ENCODE data around the gene PTDSS2. TPM values are rescaled to one million over a fixed set of nuclear protein-coding genes. Genes with fewer than 3 reads are reported as not detected.

Gene PTDSS2
- total and polyA plus RNA-seq, 9 of the 15 experiments (the other 6 are each of a cell fraction or from before 2014, with no cell fraction given), result 0.45 to 53.9 (median 17.2) TPM

DNA sequence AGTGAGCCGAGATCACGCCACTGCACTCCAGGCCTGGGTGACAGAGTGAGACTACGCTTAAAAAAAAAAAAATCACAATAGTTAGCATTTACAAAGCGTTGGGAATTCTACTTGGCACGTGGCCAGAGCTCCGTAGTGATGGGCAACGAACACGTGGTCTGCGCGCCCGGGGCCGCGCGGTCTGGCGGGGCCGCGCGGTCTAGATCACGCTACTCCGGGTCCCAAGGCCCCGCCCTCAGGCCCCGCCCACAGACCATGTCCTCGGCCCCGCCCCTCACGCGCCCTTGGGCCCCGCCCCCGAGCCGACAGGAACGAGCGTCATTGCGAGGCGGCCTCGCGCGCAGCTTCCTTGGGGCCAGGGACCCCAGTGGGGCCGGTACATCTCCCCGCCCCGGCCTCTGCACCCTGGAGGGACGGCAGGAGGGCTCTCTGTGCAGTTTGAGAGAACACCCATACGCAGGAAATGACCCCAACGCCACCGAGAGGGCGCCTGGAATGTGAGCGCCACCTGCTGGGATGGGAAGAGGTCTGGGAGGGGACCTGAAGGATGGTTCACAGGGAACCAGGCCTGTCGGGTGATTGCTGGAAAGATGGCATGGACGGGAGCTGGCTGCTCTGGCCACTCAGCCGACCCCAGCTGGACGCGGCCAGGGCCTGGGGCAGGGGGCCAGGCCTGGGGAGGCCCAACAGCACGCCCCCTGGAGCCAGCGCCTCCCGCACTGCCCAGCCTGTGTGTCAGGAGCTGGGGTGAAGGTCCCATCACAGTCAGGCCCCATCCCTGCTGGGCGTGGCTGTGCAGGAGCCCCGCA lies 2.0 kb upstream of the PTDSS2 start (continued):
- 0 out of 2 replicates have a peak, but pooled peaks have one; percentile 25 for TF ChIP-seq SMAD4 (CRISPR knock-in tag; conservative IDR thresholded peaks at IDR 0.05)
- no peak for TF ChIP-seq HOXB6 (CRISPR knock-in tag; IDR thresholded peaks at IDR 0.05; ENCODE audit: borderline replicate concordance)
- TF ChIP-seq SRSF1 (IDR thresholded peaks at IDR 0.05; ENCODE audit: low read depth, low read length), result no peak
- TF ChIP-seq POLR2AphosphoS5 (IDR thresholded peaks at IDR 0.05; ENCODE audit: control insufficient read depth, insufficient read depth, low read depth, low read length), result peak; percentile 41; the same call in 1 of the 2 replicates
- TF ChIP-seq ZEB2 (IDR thresholded peaks at IDR 0.05), result 0 out of 2 replicates have a peak, but pooled peaks have one; percentile 11
- TF ChIP-seq GABPA (tag; conservative IDR thresholded peaks at IDR 0.05; ENCODE audit: low read depth), result peak; percentile 72
- TF ChIP-seq ZNF197 (CRISPR knock-in tag; IDR thresholded peaks at IDR 0.05; ENCODE audit: low read depth), result peak; percentile 60; the same call in 1 of the 2 replicates
- no peak for TF ChIP-seq PRPF4 (IDR thresholded peaks at IDR 0.05; ENCODE audit: insufficient read depth, low read depth, low read length, poor library complexity, severe bottlenecking)
- peak; percentile 88 for TF ChIP-seq ZFX (CRISPR knock-in tag; IDR thresholded peaks at IDR 0.05)
- peak; percentile 84; the same call in 1 of the 2 replicates for TF ChIP-seq ZBTB7A (IDR thresholded peaks at IDR 0.05; ENCODE audit: borderline replicate concordance, control insufficient read depth, low read depth, low read length)
- TF ChIP-seq ZNF124 (CRISPR knock-in tag; IDR thresholded peaks at IDR 0.05), result no peak
- TF ChIP-seq TBL1XR1 (IDR thresholded peaks at IDR 0.05; ENCODE audit: low read length in 2 of 2), result no peak
- TF ChIP-seq PHF20 (IDR thresholded peaks at IDR 0.05; ENCODE audit: partially characterized antibody), result peak; percentile 67
- TF ChIP-seq MCM5 (IDR thresholded peaks at IDR 0.05; ENCODE audit: low read depth), result no peak
- no peak for TF ChIP-seq ZNF644 (tag; IDR thresholded peaks at IDR 0.05; ENCODE audit: low read depth)
- TF ChIP-seq, protein P1, sequence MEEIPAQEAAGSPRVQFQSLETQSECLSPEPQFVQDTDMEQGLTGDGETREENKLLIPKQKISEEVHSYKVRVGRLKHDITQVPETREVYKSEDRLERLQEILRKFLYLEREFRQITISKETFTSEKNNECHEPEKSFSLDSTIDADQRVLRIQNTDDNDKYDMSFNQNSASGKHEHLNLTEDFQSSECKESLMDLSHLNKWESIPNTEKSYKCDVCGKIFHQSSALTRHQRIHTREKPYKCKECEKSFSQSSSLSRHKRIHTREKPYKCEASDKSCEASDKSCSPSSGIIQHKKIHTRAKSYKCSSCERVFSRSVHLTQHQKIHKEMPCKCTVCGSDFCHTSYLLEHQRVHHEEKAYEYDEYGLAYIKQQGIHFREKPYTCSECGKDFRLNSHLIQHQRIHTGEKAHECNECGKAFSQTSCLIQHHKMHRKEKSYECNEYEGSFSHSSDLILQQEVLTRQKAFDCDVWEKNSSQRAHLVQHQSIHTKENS (CRISPR knock-in tag; IDR thresholded peaks at IDR 0.05), result no peak
- no peak for TF ChIP-seq PHTF2 (CRISPR knock-in tag; IDR thresholded peaks at IDR 0.05)
- TF ChIP-seq, protein P2, sequence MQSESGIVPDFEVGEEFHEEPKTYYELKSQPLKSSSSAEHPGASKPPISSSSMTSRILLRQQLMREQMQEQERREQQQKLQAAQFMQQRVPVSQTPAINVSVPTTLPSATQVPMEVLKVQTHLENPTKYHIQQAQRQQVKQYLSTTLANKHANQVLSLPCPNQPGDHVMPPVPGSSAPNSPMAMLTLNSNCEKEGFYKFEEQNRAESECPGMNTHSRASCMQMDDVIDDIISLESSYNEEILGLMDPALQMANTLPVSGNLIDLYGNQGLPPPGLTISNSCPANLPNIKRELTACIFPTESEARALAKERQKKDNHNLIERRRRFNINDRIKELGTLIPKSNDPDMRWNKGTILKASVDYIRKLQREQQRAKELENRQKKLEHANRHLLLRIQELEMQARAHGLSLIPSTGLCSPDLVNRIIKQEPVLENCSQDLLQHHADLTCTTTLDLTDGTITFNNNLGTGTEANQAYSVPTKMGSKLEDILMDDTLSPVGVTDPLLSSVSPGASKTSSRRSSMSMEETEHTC (IDR thresholded peaks at IDR 0.05), result peak; percentile 10; the same call in 1 of the 2 replicates
- TF ChIP-seq TRIM28 (IDR thresholded peaks at IDR 0.05), result no peak
- peak; percentile 47 for TF ChIP-seq BRD9 (IDR thresholded peaks at IDR 0.05; ENCODE audit: low read depth, partially characterized antibody)
- no peak for TF ChIP-seq PRMT5 (CRISPR knock-in tag; IDR thresholded peaks at IDR 0.05)
- 0 out of 2 replicates have a peak, but pooled peaks have one; percentile 31 for TF ChIP-seq FOXK1 (CRISPR knock-in tag; IDR thresholded peaks at IDR 0.05; ENCODE audit: borderline replicate concordance)
- TF ChIP-seq RBM14 (IDR thresholded peaks at IDR 0.05; ENCODE audit: borderline replicate concordance, insufficient read depth, low read depth, low read length), result no peak
- TF ChIP-seq EP300 (IDR thresholded peaks at IDR 0.05; ENCODE audit: low read length), result no peak
- TF ChIP-seq TBP (optimal IDR thresholded peaks at IDR 0.05; ENCODE audit: low read depth, low read length), result peak; percentile 90
- TF ChIP-seq RAD51 (IDR thresholded peaks at IDR 0.05; ENCODE audit: borderline replicate concordance, low read depth), result peak; percentile 84
- no peak for TF ChIP-seq ESRRB (CRISPR knock-in tag; IDR thresholded peaks at IDR 0.05; ENCODE audit: borderline replicate concordance)
- peak; percentile 48; the same call in 1 of the 2 replicates for TF ChIP-seq ETV1 (tag; conservative IDR thresholded peaks at IDR 0.05; ENCODE audit: low read depth)
